ENCODE data around the gene PVALEF.

PVALEF gene

GRCh38 chr17:81176666-81177065, 11.4 kb downstream of the PVALEF start:
- no peak for DNase-seq (ENCODE audit: extremely low read depth, low read depth)
- no peak for TF ChIP-seq CTCF (IDR thresholded peaks at IDR 0.05; ENCODE audit: low read depth, low read length)

GRCh38 chr17:81178136-81179091, 13.1 kb downstream of the PVALEF start:
- DNase-seq (ENCODE audit: extremely low read depth, low read depth): no peak
- TF ChIP-seq CTCF (IDR thresholded peaks at IDR 0.05; ENCODE audit: low read depth, low read length): no peak

GRCh38 chr17:81179220-81179619, 13.9 kb downstream of the PVALEF start:
- TF ChIP-seq CTCF (IDR thresholded peaks at IDR 0.05; ENCODE audit: low read depth, low read length): no peak
- no peak for DNase-seq (ENCODE audit: extremely low read depth, low read depth)

GRCh38 chr17:81179861-81180260, 14.6 kb downstream of the PVALEF start:
- no peak for DNase-seq (ENCODE audit: extremely low read depth, low read depth)
- no peak for TF ChIP-seq CTCF (IDR thresholded peaks at IDR 0.05; ENCODE audit: low read depth, low read length)

- no peak for DNase-seq (ENCODE audit: extremely low read depth, low read depth)
- TF ChIP-seq CTCF (IDR thresholded peaks at IDR 0.05; ENCODE audit: low read depth, low read length): no peak
These were observed 15.8 kb downstream of the PVALEF start for GRCh38 chr17:81180836-81181810.

GRCh38 chr17:81181811-81182185, 16.5 kb downstream of the PVALEF start:
- TF ChIP-seq CTCF (IDR thresholded peaks at IDR 0.05; ENCODE audit: low read depth, low read length): no peak
- no peak for DNase-seq (ENCODE audit: extremely low read depth, low read depth)
